ENCODE data around the gene CYP4Z1. TPM values are rescaled to one million over a fixed set of nuclear protein-coding genes. Genes with fewer than 3 reads are reported as not detected.

CYP4Z1 gene
- 1 to 10 TPM in 3 of 4 donors, not detected in 1; 1.1 to 1.6 (median 1.2) TPM for total RNA-seq

GRCh38 chr1:47067097-47067594 lies at the start of gene CYP4Z1:
CYP4Z1 (plus strand) TSS chr1:47067231; CDS start chr1:47067491, 260 bp downstream.
- no peak for ATAC-seq
- Histone ChIP-seq H3K36me3 (no peaks in the 10 kb centered on the region), H3K4me3 (no peak within 1 kb of the TSS), H3K4me1 (no peaks in the 10 kb centered on the region), H3K27me3 (no peaks in the 10 kb centered on the region), H3K27ac (no peak within 1 kb of the TSS), H3K9me3 (no peaks in the 10 kb centered on the region)
- TF ChIP-seq EP300 (IDR thresholded peaks at IDR 0.05) = no peak
- no peak for TF ChIP-seq POLR2A (IDR thresholded peaks at IDR 0.05)
- no peak for TF ChIP-seq CTCF (IDR thresholded peaks at IDR 0.05)

GRCh38 chr1:47021070-47021469 lies 46.0 kb upstream of the CYP4Z1 start:
- peaks cover 0 to 17% (median 0%) of the 10 kb centered on the region in 3 donors for H3K4me1 ChIP-seq
- no peak overlapping the region for H3K4me3 ChIP-seq
- H3K27me3 ChIP-seq = peaks cover 32% of the 10 kb centered on the region
- peak overlapping the region in 1 of 4 donors; percentile 17 for H3K27ac ChIP-seq
- no peak for ATAC-seq
- H3K9me3 ChIP-seq = no peaks in the 10 kb centered on the region
- no peaks in the 10 kb centered on the region for H3K36me3 ChIP-seq
- TF ChIP-seq EP300 (IDR thresholded peaks at IDR 0.05) (no peak), CTCF (IDR thresholded peaks at IDR 0.05) (no peak), POLR2A (IDR thresholded peaks at IDR 0.05) (no peak), POLR2AphosphoS5 (IDR thresholded peaks at IDR 0.05) (no peak)
- WGBS, 2 donors (ENCODE audit: low coverage in 1 of 2) = 50 to 69% methylated on average over 1 to 2 of the region's 2 CpGs

DNA sequence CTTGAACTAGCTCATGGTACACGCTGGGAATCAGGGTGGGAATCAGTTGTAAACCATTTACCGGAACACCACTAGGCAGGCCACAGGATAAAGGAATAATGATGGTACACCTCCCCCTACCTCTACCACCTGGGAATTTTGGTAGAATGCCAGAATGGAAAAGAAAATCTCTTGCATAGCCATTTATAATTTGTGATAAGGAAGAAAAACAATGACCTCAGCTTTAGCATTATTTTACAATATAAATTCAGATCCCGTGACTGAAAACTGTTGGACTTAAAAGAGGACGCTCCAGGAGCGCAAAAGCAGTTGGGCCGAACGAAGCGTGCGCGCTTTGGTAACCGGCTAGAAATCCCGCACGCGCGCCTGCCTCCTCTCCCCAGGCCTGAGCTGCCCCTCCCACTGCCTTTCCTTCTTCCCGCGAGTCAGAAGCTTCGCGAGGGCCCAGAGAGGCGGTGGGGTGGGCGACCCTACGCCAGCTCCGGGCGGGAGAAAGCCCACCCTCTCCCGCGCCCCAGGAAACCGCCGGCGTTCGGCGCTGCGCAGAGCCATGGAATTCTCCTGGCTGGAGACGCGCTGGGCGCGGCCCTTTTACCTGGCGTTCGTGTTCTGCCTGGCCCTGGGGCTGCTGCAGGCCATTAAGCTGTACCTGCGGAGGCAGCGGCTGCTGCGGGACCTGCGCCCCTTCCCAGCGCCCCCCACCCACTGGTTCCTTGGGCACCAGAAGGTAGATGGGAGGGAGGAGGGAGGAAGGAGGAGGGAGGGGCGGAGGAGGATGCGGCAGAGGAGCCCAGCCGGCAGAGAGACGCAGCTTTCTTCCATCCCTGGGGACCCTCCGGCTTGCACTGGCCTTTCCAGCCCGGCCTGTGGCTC lies 43.5 kb upstream of the CYP4Z1 start, which contains the start of gene CYP4X1:
Gene CYP4X1 (plus strand): TSS at position 402 of the 873 bp plus-strand sequence. CDS start 149 bp downstream, at position 551.
- WGBS, 2 donors (ENCODE audit: low coverage in 1 of 2) = 1 to 3% methylated on average over 16 to 19 of the region's 49 CpGs
- H3K36me3 ChIP-seq = no peaks in the 10 kb centered on the region

DNA sequence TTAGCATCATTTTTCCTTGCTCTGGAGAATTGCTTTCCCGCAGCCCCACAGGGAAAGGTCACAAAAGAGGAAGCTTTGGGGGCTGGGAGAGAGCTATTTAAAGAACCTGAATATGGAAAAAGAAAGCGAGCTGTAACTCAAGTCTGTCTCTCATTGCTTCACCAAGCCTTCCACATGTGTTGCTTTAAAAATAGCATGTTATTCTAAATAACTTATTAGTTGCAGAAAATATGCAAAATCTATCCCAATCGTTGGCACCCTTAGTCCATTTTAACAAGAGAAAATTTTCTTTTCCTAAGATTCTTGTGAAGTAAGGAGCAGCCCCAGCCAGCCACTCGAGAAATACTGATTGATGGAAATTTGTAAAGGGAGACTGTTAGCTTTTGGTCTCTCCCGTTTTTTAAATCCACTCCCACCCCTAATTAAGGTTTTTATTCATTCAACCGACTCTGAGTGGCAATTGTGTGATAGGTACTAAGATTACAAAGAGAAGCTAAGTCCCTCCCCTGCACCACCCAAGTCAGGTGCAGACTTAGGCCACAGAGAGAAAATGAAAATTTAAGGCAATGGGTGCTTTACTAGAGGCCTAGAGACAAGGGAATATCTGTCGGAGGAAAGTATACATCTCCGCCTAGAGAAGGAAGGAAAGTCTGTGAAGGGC lies 42.8 kb upstream of the CYP4Z1 start:
- Histone ChIP-seq H3K36me3 (no peaks in the 10 kb centered on the region), H3K27me3 (peaks cover 42% of the 10 kb centered on the region), H3K27ac (peak overlapping the region in 1 of 4 donors; percentile 59), H3K4me3 (peak overlapping the region in 1 of 2 donors; percentile 45), H3K4me1 (peaks cover 0 to 17% (median 0%) of the 10 kb centered on the region in 3 donors), H3K9me3 (no peaks in the 10 kb centered on the region)
- TF ChIP-seq CTCF (IDR thresholded peaks at IDR 0.05) = no peak
- TF ChIP-seq POLR2A (IDR thresholded peaks at IDR 0.05) = no peak
- TF ChIP-seq EP300 (IDR thresholded peaks at IDR 0.05) = no peak
- no peak for TF ChIP-seq POLR2AphosphoS5 (IDR thresholded peaks at IDR 0.05)
- no peak for ATAC-seq
- 13 to 17% methylated on average over 8 of the region's 8 CpGs for WGBS, 2 donors (ENCODE audit: low coverage in 1 of 2)

More for the DNA sequence above, 43.5 kb upstream of the CYP4Z1 start, which contains the start of gene CYP4X1:
- ATAC-seq = no peak
- Histone ChIP-seq H3K4me1 (peaks cover 0 to 17% (median 0%) of the 10 kb centered on the region in 3 donors), H3K9me3 (no peaks in the 10 kb centered on the region), H3K27me3 (peaks cover 42% of the 10 kb centered on the region), H3K27ac (peak within 1 kb of the TSS in 3 of 4 donors; percentile 59 to 65 (median 62)), H3K4me3 (peak within 1 kb of the TSS in 1 of 2 donors; percentile 45)
- TF ChIP-seq POLR2A (IDR thresholded peaks at IDR 0.05) (no peak), EP300 (IDR thresholded peaks at IDR 0.05) (no peak), CTCF (IDR thresholded peaks at IDR 0.05) (no peak), POLR2AphosphoS5 (IDR thresholded peaks at IDR 0.05) (no peak)

Measured in gastroesophageal sphincter (tissue), 4 donors.